Measurements from ENCODE around the gene ACOT9. TPM values are rescaled to one million over a fixed set of nuclear protein-coding genes. Genes with fewer than 3 reads are reported as not detected.
"Not testable (repeated sequence)": the region's sequence is repeated elsewhere in the genome, so short reads cannot be mapped to it uniquely, and the experiment has no call there.

Gene ACOT9
- polyA plus RNA-seq, 1 donor from 2014 or later: 3.1 TPM

- Histone ChIP-seq H3K4me2 (ENCODE audit: low read length) (no peak overlapping the region), H3K36me3 (ENCODE audit: insufficient read depth, low read length) (no peaks in the 10 kb centered on the region), H3K9me3 (ENCODE audit: low read length) (no peaks in the 10 kb centered on the region), H3K79me2 (replicated peaks; ENCODE audit: insufficient read depth, low read length) (no peaks in the 10 kb centered on the region), H3F3A (ENCODE audit: insufficient read depth, low read length, poor library complexity, severe bottlenecking) (no peaks in the 10 kb centered on the region), H2AFZ (ENCODE audit: low read depth, low read length) (no peak overlapping the region), H4K20me1 (ENCODE audit: insufficient read depth) (no peaks in the 10 kb centered on the region), H3K9me2 (ENCODE audit: insufficient read depth, low read length) (no peaks in the 10 kb centered on the region), H3K27me3 (ENCODE audit: insufficient read depth, low read depth, low read length) (no peaks in the 10 kb centered on the region), H3K27ac (ENCODE audit: low read length) (no peak overlapping the region), H3K4me3 (ENCODE audit: low read length) (no peak overlapping the region), H3K9ac (ENCODE audit: low read length) (no peak overlapping the region)
- TF ChIP-seq TAF1 (IDR thresholded peaks at IDR 0.05; ENCODE audit: low read depth) (no peak), REST (IDR thresholded peaks at IDR 0.05; ENCODE audit: borderline replicate concordance) (no peak), SMC3 (conservative IDR thresholded peaks at IDR 0.05; ENCODE audit: poor library complexity) (no peak), EZH2 (IDR thresholded peaks at IDR 0.05; ENCODE audit: borderline replicate concordance, insufficient read depth, low read length, poor library complexity, severe bottlenecking) (no peak), EP300 (conservative IDR thresholded peaks at IDR 0.05; ENCODE audit: poor library complexity, severe bottlenecking) (no peak), POLR2AphosphoS5 (IDR thresholded peaks at IDR 0.05) (no peak), CTCF (IDR thresholded peaks at IDR 0.05; ENCODE audit: poor library complexity, severe bottlenecking) (no peak), MXI1 (conservative IDR thresholded peaks at IDR 0.05; ENCODE audit: poor library complexity, severe bottlenecking) (no peak), RAD21 (conservative IDR thresholded peaks at IDR 0.05) (no peak)
Observed at GRCh38 chrX:23749129-23749528, 6.1 kb upstream of the ACOT9 start.

DNA sequence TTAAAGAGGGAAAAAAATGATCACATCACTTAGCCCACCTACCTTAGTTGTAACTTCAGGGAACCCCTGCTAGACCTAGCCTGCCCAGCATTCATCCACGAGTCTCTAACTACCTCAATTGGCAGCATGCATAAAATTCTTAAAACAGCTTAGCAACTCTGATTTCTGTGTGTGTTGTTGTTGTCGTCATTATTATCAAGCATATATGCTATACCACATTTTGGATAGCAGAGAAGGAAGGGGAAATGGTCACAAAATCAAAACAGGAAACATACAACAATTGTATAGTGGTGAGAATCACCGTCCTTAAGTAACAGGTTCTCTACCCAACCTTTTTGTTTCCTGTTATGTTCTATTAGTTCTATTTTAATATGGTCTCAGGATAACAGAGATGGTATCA, 2.7 kb upstream of the ACOT9 start:
- H3K4me3 ChIP-seq (ENCODE audit: low read length): no peak overlapping the region
- H3K4me2 ChIP-seq (ENCODE audit: low read length): no peak overlapping the region
- H3K79me2 ChIP-seq (replicated peaks; ENCODE audit: insufficient read depth, low read length): no peaks in the 10 kb centered on the region
- no peaks in the 10 kb centered on the region for H4K20me1 ChIP-seq (ENCODE audit: insufficient read depth)
- peaks cover 4% of the 10 kb centered on the region for H3K27me3 ChIP-seq (ENCODE audit: insufficient read depth, low read depth, low read length)
- no peak overlapping the region for H3K9ac ChIP-seq (ENCODE audit: low read length)
- no peak overlapping the region for H2AFZ ChIP-seq (ENCODE audit: low read depth, low read length)
- no peaks in the 10 kb centered on the region for H3K36me3 ChIP-seq (ENCODE audit: insufficient read depth, low read length)
- no peaks in the 10 kb centered on the region for H3F3A ChIP-seq (ENCODE audit: insufficient read depth, low read length, poor library complexity, severe bottlenecking)
- H3K27ac ChIP-seq (ENCODE audit: low read length): no peak overlapping the region
- TF ChIP-seq RAD21 (conservative IDR thresholded peaks at IDR 0.05) (no peak), TAF1 (IDR thresholded peaks at IDR 0.05; ENCODE audit: low read depth) (no peak), REST (IDR thresholded peaks at IDR 0.05; ENCODE audit: borderline replicate concordance) (no peak), SMC3 (conservative IDR thresholded peaks at IDR 0.05; ENCODE audit: poor library complexity) (no peak), EZH2 (IDR thresholded peaks at IDR 0.05; ENCODE audit: borderline replicate concordance, insufficient read depth, low read length, poor library complexity, severe bottlenecking) (no peak), MXI1 (conservative IDR thresholded peaks at IDR 0.05; ENCODE audit: poor library complexity, severe bottlenecking) (no peak), POLR2AphosphoS5 (IDR thresholded peaks at IDR 0.05) (no peak)
- H3K9me2 ChIP-seq (ENCODE audit: insufficient read depth, low read length): no peaks in the 10 kb centered on the region
- no peaks in the 10 kb centered on the region for H3K9me3 ChIP-seq (ENCODE audit: low read length)

DNA sequence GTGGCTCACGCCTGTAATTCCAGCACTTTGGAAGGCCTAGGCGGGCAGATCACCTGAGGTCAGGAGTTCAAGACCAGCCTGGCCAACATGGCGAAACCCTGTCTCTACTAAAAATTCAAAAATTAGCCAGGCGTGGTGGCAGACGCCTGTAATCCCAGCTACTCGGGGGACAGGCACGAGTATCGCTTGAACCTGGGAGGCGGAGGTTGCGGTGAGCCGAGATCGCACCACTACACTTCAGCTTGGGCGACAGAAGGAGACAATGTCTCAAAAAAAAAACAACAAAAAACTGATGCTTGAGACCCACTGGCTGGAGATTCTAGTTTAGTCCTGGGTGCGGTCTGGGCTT, 521 bp upstream of the ACOT9 start:
- H3K36me3 ChIP-seq (ENCODE audit: insufficient read depth, low read length); H2AFZ ChIP-seq (ENCODE audit: low read depth, low read length); H3K9ac ChIP-seq (ENCODE audit: low read length); H3F3A ChIP-seq (ENCODE audit: insufficient read depth, low read length, poor library complexity, severe bottlenecking); H3K9me2 ChIP-seq (ENCODE audit: insufficient read depth, low read length); H3K27me3 ChIP-seq (ENCODE audit: insufficient read depth, low read depth, low read length); H3K79me2 ChIP-seq (replicated peaks; ENCODE audit: insufficient read depth, low read length); H3K9me3 ChIP-seq (ENCODE audit: low read length); H3K4me2 ChIP-seq (ENCODE audit: low read length); H4K20me1 ChIP-seq (ENCODE audit: insufficient read depth); H3K27ac ChIP-seq (ENCODE audit: low read length): not testable (repeated sequence)
- peak overlapping the region; percentile 59 for H3K4me3 ChIP-seq (ENCODE audit: low read length)
